ENCODE measurements around the gene STARD4. TPM values are rescaled to one million over a fixed set of nuclear protein-coding genes. Genes with fewer than 3 reads are reported as not detected.

The STARD4 gene
- total and polyA plus RNA-seq, 4 donors = 10.1 to 61.2 (median 34.1) TPM

DNA sequence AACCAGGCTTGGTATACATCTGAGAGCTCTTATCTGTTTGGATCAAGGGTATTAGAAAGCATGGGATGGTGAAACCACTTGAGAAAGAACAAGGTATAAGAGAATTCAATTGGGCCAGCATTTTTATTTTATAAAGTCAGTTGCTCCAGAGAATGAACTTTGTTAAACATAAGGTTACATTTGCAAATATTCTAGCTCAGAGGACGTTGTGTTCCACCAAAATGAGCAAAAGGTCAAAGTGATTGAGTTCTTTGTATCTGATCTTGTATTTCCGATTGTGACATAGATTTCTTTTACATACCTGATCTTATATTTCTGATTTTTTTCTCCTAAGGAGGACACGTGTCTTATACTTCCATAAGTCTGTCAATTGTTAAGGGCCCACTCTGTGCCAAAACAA, 8.6 kb upstream of the STARD4 start (continued):
- TF ChIP-seq, protein P1, sequence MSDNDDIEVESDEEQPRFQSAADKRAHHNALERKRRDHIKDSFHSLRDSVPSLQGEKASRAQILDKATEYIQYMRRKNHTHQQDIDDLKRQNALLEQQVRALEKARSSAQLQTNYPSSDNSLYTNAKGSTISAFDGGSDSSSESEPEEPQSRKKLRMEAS (IDR thresholded peaks at IDR 0.05) = no peak

DNA sequence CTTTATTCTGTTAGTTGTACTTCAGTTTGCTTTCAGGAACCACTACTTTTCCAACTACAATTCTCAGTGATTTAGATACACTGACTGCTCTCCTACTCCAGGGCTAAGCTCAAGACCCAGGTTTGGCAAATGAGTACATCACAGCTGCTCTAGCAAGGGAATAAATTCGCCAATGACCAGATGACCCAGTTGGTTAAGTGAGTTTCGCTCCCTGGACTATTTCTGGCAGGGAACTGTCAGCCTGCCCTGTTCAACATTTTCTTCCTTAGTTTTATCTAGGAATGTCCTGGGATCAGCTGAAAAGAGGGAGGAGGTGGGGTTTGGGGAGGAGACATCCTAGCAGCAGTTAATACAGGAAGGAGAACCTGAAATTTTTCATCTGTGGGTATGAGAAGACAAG, 6.4 kb upstream of the STARD4 start:
- Histone ChIP-seq H3K36me3 (ENCODE audit: control insufficient read depth in 4 of 4, insufficient read depth in 3 of 4, low read depth in 1 of 4, low read length in 3 of 4) (no peaks in the 10 kb centered on the region), H3K27me3 (ENCODE audit: control insufficient read depth in 4 of 4, insufficient read depth in 4 of 4, low read length in 3 of 4) (no peaks in the 10 kb centered on the region), H3K4me3 (ENCODE audit: low read depth in 1 of 3, low read length in 3 of 3) (no peak overlapping the region), H3K4me1 (ENCODE audit: control insufficient read depth in 4 of 4, insufficient read depth in 4 of 4, low read length in 3 of 4) (peaks cover 3 to 10% (median 7%) of the 10 kb centered on the region in 4 donors), H3K9ac (ENCODE audit: low read depth in 1 of 2, low read length in 2 of 2) (no peak overlapping the region), H3K9me3 (ENCODE audit: control insufficient read depth in 4 of 4, low read length in 3 of 4) (no peaks in the 10 kb centered on the region), H3K27ac (ENCODE audit: low read depth in 1 of 2, low read length in 2 of 2) (no peak overlapping the region)
- TF ChIP-seq, protein P1 (IDR thresholded peaks at IDR 0.05) = no peak
- peak; percentile 40 for TF ChIP-seq NR2F2 (IDR thresholded peaks at IDR 0.05)
- 91% methylated on average over 2 of the region's 2 CpGs for WGBS
- no peak for DNase-seq (ENCODE audit: low spot score)

DNA sequence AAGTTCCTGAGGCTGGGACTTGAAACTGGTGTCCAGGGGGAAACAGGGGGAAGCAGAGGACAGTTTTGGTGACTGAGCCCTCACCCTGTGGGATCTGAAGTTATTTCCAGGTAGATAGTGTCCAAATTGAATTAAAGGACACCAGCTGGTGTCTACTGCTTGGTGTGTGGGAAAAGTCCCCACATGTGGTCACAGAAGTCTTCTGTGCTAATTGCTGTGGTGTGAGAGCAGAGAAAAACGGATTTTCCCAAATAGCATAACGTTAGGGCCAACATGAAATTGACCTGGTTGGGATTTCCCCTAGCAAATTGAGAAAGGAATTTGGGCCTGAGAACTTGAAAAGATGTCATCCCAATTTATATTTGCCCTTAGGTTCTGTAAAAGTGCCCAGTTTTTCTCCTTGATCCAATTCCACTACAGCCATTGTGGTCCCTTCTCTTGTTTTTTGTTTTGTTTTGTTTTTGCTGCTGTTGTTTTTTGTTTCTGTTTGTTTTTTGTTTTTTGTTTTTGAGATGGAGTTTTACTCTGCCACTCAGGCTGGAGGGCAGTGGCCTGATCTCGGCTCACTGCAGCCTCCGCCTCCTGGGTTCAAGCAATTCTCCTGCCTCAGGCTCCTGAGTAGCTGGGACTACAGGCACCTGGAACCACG, 5.6 kb upstream of the STARD4 start:
- H3K9ac ChIP-seq (ENCODE audit: low read depth in 1 of 2, low read length in 2 of 2) = no peak overlapping the region
- peaks cover 3 to 16% (median 10%) of the 10 kb centered on the region in 4 donors for H3K4me1 ChIP-seq (ENCODE audit: control insufficient read depth in 4 of 4, insufficient read depth in 4 of 4, low read length in 3 of 4)
- H3K4me3 ChIP-seq (ENCODE audit: low read depth in 1 of 3, low read length in 3 of 3) = no peak overlapping the region
- H3K36me3 ChIP-seq (ENCODE audit: control insufficient read depth in 4 of 4, insufficient read depth in 3 of 4, low read depth in 1 of 4, low read length in 3 of 4) = no peaks in the 10 kb centered on the region
- DNase-seq (ENCODE audit: low spot score) = no peak
- H3K27ac ChIP-seq (ENCODE audit: low read depth in 1 of 2, low read length in 2 of 2) = no peak overlapping the region
- H3K9me3 ChIP-seq (ENCODE audit: control insufficient read depth in 4 of 4, low read length in 3 of 4) = no peaks in the 10 kb centered on the region
- 90% methylated on average over 5 of the region's 5 CpGs for WGBS
- TF ChIP-seq EGR1 (IDR thresholded peaks at IDR 0.05; ENCODE audit: low read depth in 2 of 2) (no peak), JUND (IDR thresholded peaks at IDR 0.05) (no peak), RAD21 (IDR thresholded peaks at IDR 0.05) (no peak), TAF1 (conservative IDR thresholded peaks at IDR 0.05) (no peak), FOXA1 (IDR thresholded peaks at IDR 0.05) (no peak), HNF4A (conservative IDR thresholded peaks at IDR 0.05) (no peak), HNF4G (IDR thresholded peaks at IDR 0.05) (no peak), GABPA (IDR thresholded peaks at IDR 0.05 in 1 of 2, conservative IDR thresholded peaks at IDR 0.05 in 1 of 2) (no peak), SP1 (IDR thresholded peaks at IDR 0.05) (no peak), FOXA2 (IDR thresholded peaks at IDR 0.05) (no peak), NR2F2 (IDR thresholded peaks at IDR 0.05) (no peak), RXRA (IDR thresholded peaks at IDR 0.05) (no peak)
- TF ChIP-seq, protein P2, sequence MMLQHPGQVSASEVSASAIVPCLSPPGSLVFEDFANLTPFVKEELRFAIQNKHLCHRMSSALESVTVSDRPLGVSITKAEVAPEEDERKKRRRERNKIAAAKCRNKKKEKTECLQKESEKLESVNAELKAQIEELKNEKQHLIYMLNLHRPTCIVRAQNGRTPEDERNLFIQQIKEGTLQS (IDR thresholded peaks at IDR 0.05) = no peak
- TF ChIP-seq, protein P3, sequence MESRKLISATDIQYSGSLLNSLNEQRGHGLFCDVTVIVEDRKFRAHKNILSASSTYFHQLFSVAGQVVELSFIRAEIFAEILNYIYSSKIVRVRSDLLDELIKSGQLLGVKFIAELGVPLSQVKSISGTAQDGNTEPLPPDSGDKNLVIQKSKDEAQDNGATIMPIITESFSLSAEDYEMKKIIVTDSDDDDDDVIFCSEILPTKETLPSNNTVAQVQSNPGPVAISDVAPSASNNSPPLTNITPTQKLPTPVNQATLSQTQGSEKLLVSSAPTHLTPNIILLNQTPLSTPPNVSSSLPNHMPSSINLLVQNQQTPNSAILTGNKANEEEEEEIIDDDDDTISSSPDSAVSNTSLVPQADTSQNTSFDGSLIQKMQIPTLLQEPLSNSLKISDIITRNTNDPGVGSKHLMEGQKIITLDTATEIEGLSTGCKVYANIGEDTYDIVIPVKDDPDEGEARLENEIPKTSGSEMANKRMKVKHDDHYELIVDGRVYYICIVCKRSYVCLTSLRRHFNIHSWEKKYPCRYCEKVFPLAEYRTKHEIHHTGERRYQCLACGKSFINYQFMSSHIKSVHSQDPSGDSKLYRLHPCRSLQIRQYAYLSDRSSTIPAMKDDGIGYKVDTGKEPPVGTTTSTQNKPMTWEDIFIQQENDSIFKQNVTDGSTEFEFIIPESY (IDR thresholded peaks at IDR 0.05) = no peak
- TF ChIP-seq, protein P4, sequence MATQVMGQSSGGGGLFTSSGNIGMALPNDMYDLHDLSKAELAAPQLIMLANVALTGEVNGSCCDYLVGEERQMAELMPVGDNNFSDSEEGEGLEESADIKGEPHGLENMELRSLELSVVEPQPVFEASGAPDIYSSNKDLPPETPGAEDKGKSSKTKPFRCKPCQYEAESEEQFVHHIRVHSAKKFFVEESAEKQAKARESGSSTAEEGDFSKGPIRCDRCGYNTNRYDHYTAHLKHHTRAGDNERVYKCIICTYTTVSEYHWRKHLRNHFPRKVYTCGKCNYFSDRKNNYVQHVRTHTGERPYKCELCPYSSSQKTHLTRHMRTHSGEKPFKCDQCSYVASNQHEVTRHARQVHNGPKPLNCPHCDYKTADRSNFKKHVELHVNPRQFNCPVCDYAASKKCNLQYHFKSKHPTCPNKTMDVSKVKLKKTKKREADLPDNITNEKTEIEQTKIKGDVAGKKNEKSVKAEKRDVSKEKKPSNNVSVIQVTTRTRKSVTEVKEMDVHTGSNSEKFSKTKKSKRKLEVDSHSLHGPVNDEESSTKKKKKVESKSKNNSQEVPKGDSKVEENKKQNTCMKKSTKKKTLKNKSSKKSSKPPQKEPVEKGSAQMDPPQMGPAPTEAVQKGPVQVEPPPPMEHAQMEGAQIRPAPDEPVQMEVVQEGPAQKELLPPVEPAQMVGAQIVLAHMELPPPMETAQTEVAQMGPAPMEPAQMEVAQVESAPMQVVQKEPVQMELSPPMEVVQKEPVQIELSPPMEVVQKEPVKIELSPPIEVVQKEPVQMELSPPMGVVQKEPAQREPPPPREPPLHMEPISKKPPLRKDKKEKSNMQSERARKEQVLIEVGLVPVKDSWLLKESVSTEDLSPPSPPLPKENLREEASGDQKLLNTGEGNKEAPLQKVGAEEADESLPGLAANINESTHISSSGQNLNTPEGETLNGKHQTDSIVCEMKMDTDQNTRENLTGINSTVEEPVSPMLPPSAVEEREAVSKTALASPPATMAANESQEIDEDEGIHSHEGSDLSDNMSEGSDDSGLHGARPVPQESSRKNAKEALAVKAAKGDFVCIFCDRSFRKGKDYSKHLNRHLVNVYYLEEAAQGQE (IDR thresholded peaks at IDR 0.05) = no peak
- TF ChIP-seq, protein P1 (IDR thresholded peaks at IDR 0.05) = no peak
- H3K27me3 ChIP-seq (ENCODE audit: control insufficient read depth in 4 of 4, insufficient read depth in 4 of 4, low read length in 3 of 4) = no peaks in the 10 kb centered on the region

Data from liver (tissue), 9 donors.